GM19468 (cell line): ENCODE data around the gene DNAJC4.

Experiments
- ATAC-seq: cut with Tn5 transposase; IDR thresholded peaks from one replicate; pipeline ENCODE4 v1.9.1; 2021; ENCODE audit warnings: mild to moderate bottlenecking, moderate library complexity, moderate number of reproducible peaks; ENCODE audit not compliant: unreplicated experiment; ENCODE audit errors: extremely low read depth

Gene DNAJC4

GRCh38 chr11:64230171-64230984 is at the start of gene DNAJC4:
Gene DNAJC4, plus strand, starts transcription at chr11:64230548. Its CDS starts 307 bp downstream, at chr11:64230855.
- peak; percentile 15 for ATAC-seq

- ATAC-seq = no peak
These were observed 49.5 kb upstream of the DNAJC4 start for GRCh38 chr11:64180891-64181290.

- no peak for ATAC-seq
These were observed 48.6 kb upstream of the DNAJC4 start for GRCh38 chr11:64181506-64182411.

- ATAC-seq = no peak
These were observed 46.5 kb upstream of the DNAJC4 start for GRCh38 chr11:64183890-64184289.

GRCh38 chr11:64185175-64185692 is 45.1 kb upstream of the DNAJC4 start:
- no peak for ATAC-seq

GRCh38 chr11:64185693-64186491 is 44.5 kb upstream of the DNAJC4 start, which contains the start of gene STIP1:
Gene STIP1, plus strand, starts transcription at chr11:64186171. Its CDS starts 91 bp downstream, at chr11:64186262.
- peak; percentile 82 for ATAC-seq

GRCh38 chr11:64186492-64187165 is 43.7 kb upstream of the DNAJC4 start:
- no peak for ATAC-seq

- no peak for ATAC-seq
These were observed 37.9 kb upstream of the DNAJC4 start for GRCh38 chr11:64192434-64192833.

- no peak for ATAC-seq
These were observed 33.7 kb upstream of the DNAJC4 start for GRCh38 chr11:64196626-64197025.

GRCh38 chr11:64198511-64198910 is 31.8 kb upstream of the DNAJC4 start:
- ATAC-seq = no peak

- ATAC-seq = no peak
These were observed 28.8 kb upstream of the DNAJC4 start for GRCh38 chr11:64201543-64201942.

GRCh38 chr11:64202992-64203391 is 27.4 kb upstream of the DNAJC4 start:
- ATAC-seq = no peak

- no peak for ATAC-seq
These were observed 26.8 kb upstream of the DNAJC4 start for GRCh38 chr11:64203421-64204079.

- ATAC-seq = no peak
These were observed 26.3 kb upstream of the DNAJC4 start for GRCh38 chr11:64204080-64204440.

GRCh38 chr11:64204464-64204989 is 25.8 kb upstream of the DNAJC4 start:
- no peak for ATAC-seq

GRCh38 chr11:64206457-64207255 is 23.7 kb upstream of the DNAJC4 start, which contains the start of gene FERMT3:
Gene FERMT3, plus strand, starts transcription at chr11:64206721. Its CDS starts 644 bp downstream, at chr11:64207365.
- no peak for ATAC-seq

- ATAC-seq = peak; percentile 70
These were observed 22.9 kb upstream of the DNAJC4 start for GRCh38 chr11:64207256-64208085.
